Measurements from ENCODE around the gene C1QTNF2. TPM values are rescaled to one million over a fixed set of nuclear protein-coding genes. Genes with fewer than 3 reads are reported as not detected.

Gene C1QTNF2
- total and polyA plus RNA-seq, 2 of the 13 experiments (the other 11 are each of a cell fraction or from before 2014, with no cell fraction given), result not detected

GRCh38 chr5:160399402-160400353, 29.3 kb upstream of the C1QTNF2 start, which contains the start of gene FAM200C (continued):
- peak; percentile 9; the same call in 1 of the 2 replicates for TF ChIP-seq TFAP4 (IDR thresholded peaks at IDR 0.05; ENCODE audit: borderline replicate concordance, low read depth)
- no peak for TF ChIP-seq TCF7 (IDR thresholded peaks at IDR 0.05; ENCODE audit: low read depth)
- no peak for TF ChIP-seq ZNF446 (CRISPR knock-in tag; IDR thresholded peaks at IDR 0.05)
- no peak for TF ChIP-seq ZBTB26 (CRISPR knock-in tag; IDR thresholded peaks at IDR 0.05; ENCODE audit: borderline replicate concordance)
- TF ChIP-seq, protein P1, sequence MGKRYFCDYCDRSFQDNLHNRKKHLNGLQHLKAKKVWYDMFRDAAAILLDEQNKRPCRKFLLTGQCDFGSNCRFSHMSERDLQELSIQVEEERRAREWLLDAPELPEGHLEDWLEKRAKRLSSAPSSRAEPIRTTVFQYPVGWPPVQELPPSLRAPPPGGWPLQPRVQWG (CRISPR knock-in tag; IDR thresholded peaks at IDR 0.05; ENCODE audit: borderline replicate concordance, low read depth), result no peak
- no peak for TF ChIP-seq ZBTB21 (CRISPR knock-in tag; IDR thresholded peaks at IDR 0.05)
- TF ChIP-seq, protein P2, sequence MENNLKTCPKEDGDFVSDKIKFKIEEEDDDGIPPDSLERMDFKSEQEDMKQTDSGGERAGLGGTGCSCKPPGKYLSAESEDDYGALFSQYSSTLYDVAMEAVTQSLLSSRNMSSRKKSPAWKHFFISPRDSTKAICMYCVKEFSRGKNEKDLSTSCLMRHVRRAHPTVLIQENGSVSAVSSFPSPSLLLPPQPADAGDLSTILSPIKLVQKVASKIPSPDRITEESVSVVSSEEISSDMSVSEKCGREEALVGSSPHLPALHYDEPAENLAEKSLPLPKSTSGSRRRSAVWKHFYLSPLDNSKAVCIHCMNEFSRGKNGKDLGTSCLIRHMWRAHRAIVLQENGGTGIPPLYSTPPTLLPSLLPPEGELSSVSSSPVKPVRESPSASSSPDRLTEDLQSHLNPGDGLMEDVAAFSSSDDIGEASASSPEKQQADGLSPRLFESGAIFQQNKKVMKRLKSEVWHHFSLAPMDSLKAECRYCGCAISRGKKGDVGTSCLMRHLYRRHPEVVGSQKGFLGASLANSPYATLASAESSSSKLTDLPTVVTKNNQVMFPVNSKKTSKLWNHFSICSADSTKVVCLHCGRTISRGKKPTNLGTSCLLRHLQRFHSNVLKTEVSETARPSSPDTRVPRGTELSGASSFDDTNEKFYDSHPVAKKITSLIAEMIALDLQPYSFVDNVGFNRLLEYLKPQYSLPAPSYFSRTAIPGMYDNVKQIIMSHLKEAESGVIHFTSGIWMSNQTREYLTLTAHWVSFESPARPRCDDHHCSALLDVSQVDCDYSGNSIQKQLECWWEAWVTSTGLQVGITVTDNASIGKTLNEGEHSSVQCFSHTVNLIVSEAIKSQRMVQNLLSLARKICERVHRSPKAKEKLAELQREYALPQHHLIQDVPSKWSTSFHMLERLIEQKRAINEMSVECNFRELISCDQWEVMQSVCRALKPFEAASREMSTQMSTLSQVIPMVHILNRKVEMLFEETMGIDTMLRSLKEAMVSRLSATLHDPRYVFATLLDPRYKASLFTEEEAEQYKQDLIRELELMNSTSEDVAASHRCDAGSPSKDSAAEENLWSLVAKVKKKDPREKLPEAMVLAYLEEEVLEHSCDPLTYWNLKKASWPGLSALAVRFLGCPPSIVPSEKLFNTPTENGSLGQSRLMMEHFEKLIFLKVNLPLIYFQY (CRISPR knock-in tag; IDR thresholded peaks at IDR 0.05; ENCODE audit: borderline replicate concordance), result no peak
- TF ChIP-seq KLF15 (CRISPR knock-in tag; IDR thresholded peaks at IDR 0.05; ENCODE audit: borderline replicate concordance), result no peak
- no peak for TF ChIP-seq ZBTB40 (IDR thresholded peaks at IDR 0.05)
- TF ChIP-seq ZBTB40 (CRISPR knock-in tag; IDR thresholded peaks at IDR 0.05), result peak; percentile 79; the same call in 1 of the 2 replicates
- TF ChIP-seq TRIM24 (CRISPR knock-in tag; IDR thresholded peaks at IDR 0.05), result no peak
- no peak for TF ChIP-seq ZNF225 (CRISPR knock-in tag; IDR thresholded peaks at IDR 0.05)
